ENCODE data around the gene THBD. TPM values are rescaled to one million over a fixed set of nuclear protein-coding genes. Genes with fewer than 3 reads are reported as not detected.

Gene THBD
- polyA plus RNA-seq, 1 experiment = 0.04 TPM

- Histone ChIP-seq H3K27me3 (ENCODE audit: control insufficient read depth, insufficient read depth, low read length) (peaks cover 8% of the 10 kb centered on the region), H3K4me3 (ENCODE audit: low read depth, low read length) (no peak overlapping the region), H3K36me3 (ENCODE audit: control insufficient read depth, insufficient read depth, low read length) (no peaks in the 10 kb centered on the region)
- no peak for DNase-seq (ENCODE audit: low read depth)
- ChIA-PET POLR2A (no interaction called here), CTCF (interaction anchor here (0.7 to 2.2 kb wide), 2 partner anchors 193 to 223 kb away, joined by 4 to 8 read pairs; no protein-coding TSS in a partner anchor)
- TF ChIP-seq CTCF (IDR thresholded peaks at IDR 0.05; ENCODE audit: insufficient read depth, low read depth, low read length) = no peak
Measured at GRCh38 chr20:23042270-23042669, 7.2 kb downstream of the THBD start.

DNA sequence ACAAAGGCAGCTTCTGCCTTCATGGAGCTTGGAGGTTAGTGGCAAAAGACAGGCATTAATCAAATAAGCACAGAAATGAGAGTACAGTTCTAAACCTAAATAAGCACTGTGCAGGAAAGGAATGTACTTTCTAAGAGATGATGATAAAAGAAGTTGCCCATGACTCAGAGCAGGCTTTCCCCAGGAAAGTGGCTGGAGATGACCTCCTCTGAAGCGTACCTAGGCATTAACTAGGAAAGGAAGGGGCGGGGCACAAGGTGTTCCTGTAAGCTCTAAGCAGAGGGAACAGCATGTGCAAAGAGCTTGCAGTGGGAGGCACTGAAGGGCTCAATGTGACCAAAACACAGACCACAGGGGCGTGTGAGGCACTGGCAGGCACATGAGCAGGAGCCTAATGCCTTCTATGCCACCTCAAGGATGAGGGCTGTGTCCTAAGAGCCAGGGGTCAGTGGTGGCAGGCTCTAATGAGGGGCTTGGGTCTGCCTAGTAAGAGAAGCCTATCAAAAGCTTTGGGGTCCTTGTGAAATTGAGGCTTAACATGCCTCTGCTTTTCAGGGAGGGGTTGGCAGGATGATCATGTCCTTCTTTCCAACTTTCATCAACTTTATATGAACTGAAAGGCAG, 9.5 kb downstream of the THBD start:
- ChIA-PET CTCF (interaction anchor here (1.0 kb wide), 1 partner anchor 11 kb away, joined by 3 read pairs; no protein-coding TSS in a partner anchor), POLR2A (no interaction called here)
- no peak for DNase-seq (ENCODE audit: low read depth)
- no peak overlapping the region for H3K4me3 ChIP-seq (ENCODE audit: low read depth, low read length)
- H3K27me3 ChIP-seq (ENCODE audit: control insufficient read depth, insufficient read depth, low read length) = peaks cover 4% of the 10 kb centered on the region
- TF ChIP-seq CTCF (IDR thresholded peaks at IDR 0.05; ENCODE audit: insufficient read depth, low read depth, low read length) = no peak
- no peaks in the 10 kb centered on the region for H3K36me3 ChIP-seq (ENCODE audit: control insufficient read depth, insufficient read depth, low read length)

DNA sequence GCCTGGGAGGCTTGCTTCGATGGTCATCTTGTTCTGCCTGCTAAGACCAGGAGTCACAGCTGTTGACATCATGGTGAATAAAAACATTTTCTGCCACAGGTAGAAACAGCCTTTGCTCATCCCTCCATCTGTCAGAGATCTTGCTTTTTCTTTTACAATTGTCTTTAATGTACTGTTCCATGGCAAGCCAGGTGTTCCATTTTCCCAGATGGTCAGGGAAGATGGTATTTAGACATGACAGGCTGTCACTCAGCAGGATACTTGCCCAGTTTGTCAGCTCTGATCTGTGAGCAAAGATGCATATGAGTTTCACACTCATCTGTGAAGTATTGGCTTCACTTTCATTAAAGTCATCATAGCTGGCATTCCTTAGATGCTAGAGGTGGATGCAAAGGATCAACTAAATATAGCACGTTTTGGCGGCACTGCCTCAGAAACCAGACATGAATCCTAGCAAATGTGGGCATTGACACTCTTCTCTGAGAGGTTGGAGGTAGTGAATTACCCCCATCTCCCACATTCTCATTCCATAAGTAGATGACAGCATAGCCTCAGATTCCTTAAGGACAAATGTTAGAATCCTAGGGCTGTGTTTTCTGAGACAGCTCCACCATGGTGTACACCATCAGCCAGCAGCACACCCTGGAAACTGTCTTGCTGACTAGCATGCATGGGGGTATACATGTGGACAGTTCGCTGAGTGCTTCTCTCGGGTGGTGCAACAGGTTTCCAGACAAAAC, 10.2 kb downstream of the THBD start:
- Histone ChIP-seq H3K36me3 (ENCODE audit: control insufficient read depth, insufficient read depth, low read length) (no peaks in the 10 kb centered on the region), H3K4me3 (ENCODE audit: low read depth, low read length) (no peak overlapping the region), H3K27me3 (ENCODE audit: control insufficient read depth, insufficient read depth, low read length) (peaks cover 2% of the 10 kb centered on the region; the same call in 1 of the 2 replicates)
- DNase-seq (ENCODE audit: low read depth) = no peak
- no peak for TF ChIP-seq CTCF (IDR thresholded peaks at IDR 0.05; ENCODE audit: insufficient read depth, low read depth, low read length)
- CTCF ChIA-PET = interaction anchor here (0.5 to 1.0 kb wide), 2 partner anchors 12 to 17 kb away, joined by 3 read pairs; no protein-coding TSS in a partner anchor
- POLR2A ChIA-PET = no interaction called here

DNA sequence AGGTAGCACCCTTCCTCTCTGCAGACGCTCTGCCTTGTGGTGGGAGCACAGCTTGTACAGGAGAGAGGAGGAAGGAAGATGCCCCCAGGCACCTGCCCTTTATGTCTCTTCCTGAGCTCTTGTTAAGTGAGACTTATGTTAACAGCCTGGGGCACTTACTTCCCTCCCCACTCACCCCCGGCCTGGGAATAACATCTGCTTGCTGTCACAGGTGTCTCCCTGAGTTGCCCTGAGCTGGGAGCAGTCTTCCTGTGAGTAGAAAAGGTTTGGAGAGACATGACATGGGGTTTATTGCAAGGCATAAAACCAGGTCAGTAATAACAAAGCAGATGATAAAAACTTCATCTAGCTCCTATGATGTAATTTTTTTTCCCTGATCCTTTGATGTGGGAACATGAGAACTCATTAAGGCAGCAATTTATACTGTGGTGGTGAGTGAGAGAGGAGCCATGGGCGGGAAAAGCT, 12.4 kb downstream of the THBD start:
- CTCF ChIA-PET = interaction anchor here (0.7 to 1.0 kb wide), 2 partner anchors 9 to 14 kb away, joined by 3 read pairs; no protein-coding TSS in a partner anchor
- Histone ChIP-seq H3K27me3 (ENCODE audit: control insufficient read depth, insufficient read depth, low read length) (no peaks in the 10 kb centered on the region), H3K36me3 (ENCODE audit: control insufficient read depth, insufficient read depth, low read length) (no peaks in the 10 kb centered on the region), H3K4me3 (ENCODE audit: low read depth, low read length) (no peak overlapping the region)
- no peak for DNase-seq (ENCODE audit: low read depth)
- POLR2A ChIA-PET = no interaction called here
- TF ChIP-seq CTCF (IDR thresholded peaks at IDR 0.05; ENCODE audit: insufficient read depth, low read depth, low read length) = no peak

DNA sequence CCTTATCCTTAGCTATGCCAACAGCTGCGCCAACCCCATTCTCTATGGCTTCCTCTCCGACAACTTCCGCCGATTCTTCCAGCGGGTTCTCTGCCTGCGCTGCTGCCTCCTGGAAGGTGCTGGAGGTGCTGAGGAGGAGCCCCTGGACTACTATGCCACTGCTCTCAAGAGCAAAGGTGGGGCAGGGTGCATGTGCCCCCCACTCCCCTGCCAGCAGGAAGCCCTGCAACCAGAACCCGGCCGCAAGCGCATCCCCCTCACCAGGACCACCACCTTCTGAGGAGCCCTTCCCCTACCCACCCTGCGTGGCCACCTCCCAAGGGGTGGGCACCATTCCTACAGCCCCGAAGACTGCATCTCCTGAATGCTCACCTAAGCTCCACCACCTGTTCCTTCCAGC, 13.1 kb downstream of the THBD start:
- CTCF ChIA-PET = no interaction called here
- Histone ChIP-seq H3K36me3 (ENCODE audit: control insufficient read depth, insufficient read depth, low read length) (no peaks in the 10 kb centered on the region), H3K4me3 (ENCODE audit: low read depth, low read length) (no peak overlapping the region), H3K27me3 (ENCODE audit: control insufficient read depth, insufficient read depth, low read length) (no peaks in the 10 kb centered on the region)
- no peak for TF ChIP-seq CTCF (IDR thresholded peaks at IDR 0.05; ENCODE audit: insufficient read depth, low read depth, low read length)
- DNase-seq (ENCODE audit: low read depth) = no peak
- POLR2A ChIA-PET = no interaction called here
